ENCODE data around the gene EME2. TPM values are rescaled to one million over a fixed set of nuclear protein-coding genes. Genes with fewer than 3 reads are reported as not detected.

Gene EME2
- total and polyA plus RNA-seq, 2 donors (not counting 1 experiment from before 2014, with no cell fraction given), result 34.6 to 42.5 TPM

- H3K4me1 Mint-ChIP-seq, result no peaks in the 10 kb centered on the region
- no peaks in the 10 kb centered on the region for H3K9me3 ChIP-seq (ENCODE audit: control extremely low read depth in 1 of 3, control insufficient read depth in 2 of 3, insufficient read depth in 1 of 3, low read length in 2 of 3)
- no peaks in the 10 kb centered on the region for H3K27me3 Mint-ChIP-seq
- no peak overlapping the region for H3K4me3 ChIP-seq (ENCODE audit: control extremely low read depth in 1 of 5, extremely low read depth in 1 of 5, insufficient read depth in 1 of 5, low read depth in 2 of 5, low read length in 4 of 5)
- DNase-seq (no peak), ATAC-seq (ENCODE audit: low read depth) (no peak)
- peaks cover 2 to 56% of the 10 kb centered on the region in 2 experiments for H3K36me3 ChIP-seq (replicated peaks in 1 of 2; ENCODE audit: control extremely low read depth in 1 of 2, control insufficient read depth in 1 of 2, extremely low read depth in 1 of 2, insufficient read depth in 2 of 2, low read length in 1 of 2)
- peaks cover 20% of the 10 kb centered on the region for H4K20me1 ChIP-seq (ENCODE audit: control insufficient read depth, insufficient read depth, low read length, poor library complexity, severe bottlenecking)
- TF ChIP-seq EZH2 (IDR thresholded peaks at IDR 0.05; ENCODE audit: borderline replicate concordance, insufficient read depth, low read depth, low read length, poor library complexity, severe bottlenecking), result no peak
- TF ChIP-seq CTCF (IDR thresholded peaks at IDR 0.05), result no peak
- no peak overlapping the region for H3K4me3 Mint-ChIP-seq
- WGBS (ENCODE audit: insufficient coverage), result 95% methylated on average over 36 of the region's 40 CpGs
- H3K27ac Mint-ChIP-seq, result no peak overlapping the region
- H3K4me1 ChIP-seq (ENCODE audit: control insufficient read depth in 2 of 2, insufficient read depth in 2 of 2, low read length in 2 of 2), result no peaks in the 10 kb centered on the region
- ChIA-PET CTCF (no interaction called here), POLR2A (no interaction called here)
- no peaks in the 10 kb centered on the region for H3K9me3 Mint-ChIP-seq (ENCODE audit: insufficient read depth)
- H2AFZ ChIP-seq (ENCODE audit: insufficient read depth, low read depth, low read length, poor library complexity, severe bottlenecking), result no peak overlapping the region
- no peak overlapping the region for H3K9ac ChIP-seq (ENCODE audit: low read length)
- no peak overlapping the region for H3K4me2 ChIP-seq (replicated peaks; ENCODE audit: low read depth, low read length, poor library complexity, severe bottlenecking)
- no peaks in the 10 kb centered on the region for H3K27me3 ChIP-seq (replicated peaks in 1 of 4; ENCODE audit: control extremely low read depth in 1 of 4, control insufficient read depth in 3 of 4, insufficient read depth in 4 of 4, low read length in 3 of 4)
- H3K27ac ChIP-seq (ENCODE audit: low read length in 2 of 2), result no peak overlapping the region
- peaks cover 11% of the 10 kb centered on the region for H3K79me2 ChIP-seq (ENCODE audit: control insufficient read depth, insufficient read depth, low read length)
- intact Hi-C loops (cut with micrococcal nuclease), result no loop called here
Measured at GRCh38 chr16:1816396-1817275, 44.0 kb downstream of the EME2 start.

DNA sequence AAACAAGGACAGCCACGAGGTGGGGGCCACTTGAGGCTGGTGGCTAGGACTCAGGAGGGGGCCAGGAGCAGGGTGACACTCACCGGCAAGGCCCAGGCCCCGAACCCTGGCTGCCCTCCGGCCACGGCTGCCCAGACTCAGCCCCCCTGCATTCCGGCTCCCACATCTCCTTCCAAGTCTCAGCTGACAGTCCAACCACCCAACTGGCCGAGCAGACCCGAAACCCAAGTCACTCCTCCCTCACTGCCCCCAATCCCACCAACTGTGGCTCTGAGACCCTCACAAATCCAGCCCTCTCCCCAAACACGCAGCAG, 44.6 kb downstream of the EME2 start:
- ATAC-seq (ENCODE audit: low read depth) (no peak), DNase-seq (no peak)
- Histone ChIP-seq H4K20me1 (ENCODE audit: control insufficient read depth, insufficient read depth, low read length, poor library complexity, severe bottlenecking) (peaks cover 25% of the 10 kb centered on the region), H3K79me2 (ENCODE audit: control insufficient read depth, insufficient read depth, low read length) (peaks cover 17% of the 10 kb centered on the region), H3K36me3 (replicated peaks in 1 of 2; ENCODE audit: control extremely low read depth in 1 of 2, control insufficient read depth in 1 of 2, extremely low read depth in 1 of 2, insufficient read depth in 2 of 2, low read length in 1 of 2) (peaks cover 2 to 61% of the 10 kb centered on the region in 2 experiments), H3K4me2 (replicated peaks; ENCODE audit: low read depth, low read length, poor library complexity, severe bottlenecking) (no peak overlapping the region), H3K9me3 (ENCODE audit: control extremely low read depth in 1 of 3, control insufficient read depth in 2 of 3, insufficient read depth in 1 of 3, low read length in 2 of 3) (no peaks in the 10 kb centered on the region), H2AFZ (ENCODE audit: insufficient read depth, low read depth, low read length, poor library complexity, severe bottlenecking) (no peak overlapping the region), H3K27ac (ENCODE audit: low read length in 2 of 2) (no peak overlapping the region), H3K27me3 (replicated peaks in 1 of 4; ENCODE audit: control extremely low read depth in 1 of 4, control insufficient read depth in 3 of 4, insufficient read depth in 4 of 4, low read length in 3 of 4) (no peaks in the 10 kb centered on the region), H3K4me1 (ENCODE audit: control insufficient read depth in 2 of 2, insufficient read depth in 2 of 2, low read length in 2 of 2) (no peaks in the 10 kb centered on the region), H3K9ac (ENCODE audit: low read length) (no peak overlapping the region), H3K4me3 (ENCODE audit: control extremely low read depth in 1 of 5, extremely low read depth in 1 of 5, insufficient read depth in 1 of 5, low read depth in 2 of 5, low read length in 4 of 5) (no peak overlapping the region)
- POLR2A ChIA-PET, result no interaction called here
- no peaks in the 10 kb centered on the region for H3K27me3 Mint-ChIP-seq
- intact Hi-C loops (cut with micrococcal nuclease), result no loop called here
- no peaks in the 10 kb centered on the region for H3K9me3 Mint-ChIP-seq (ENCODE audit: insufficient read depth)
- H3K4me1 Mint-ChIP-seq, result no peaks in the 10 kb centered on the region
- CTCF ChIA-PET, result no interaction called here
- no peak overlapping the region for H3K4me3 Mint-ChIP-seq
- WGBS (ENCODE audit: insufficient coverage), result 96% methylated on average over 9 of the region's 9 CpGs
- TF ChIP-seq EZH2 (IDR thresholded peaks at IDR 0.05; ENCODE audit: borderline replicate concordance, insufficient read depth, low read depth, low read length, poor library complexity, severe bottlenecking), result no peak
- TF ChIP-seq CTCF (IDR thresholded peaks at IDR 0.05), result no peak
- no peak overlapping the region for H3K27ac Mint-ChIP-seq

Data from B cell (primary cell).